Liver (tissue), 9 donors: Measurements from ENCODE around the gene CRACDL. TPM values are rescaled to one million over a fixed set of nuclear protein-coding genes. Genes with fewer than 3 reads are reported as not detected.

Source experiments
- DNase-seq: peaks from one replicate; pipeline ENCODE4 v3.0.0-alpha.2; 2017; ENCODE audit warnings: low spot score
- H3K27ac ChIP-seq, 2 donors: one replicate each; pipeline ENCODE4 v1.7.0; 2013; ENCODE audit warnings: inconsistent platforms in 2 of 2, low read length in 2 of 2, control low read depth in 1 of 2, low read depth in 1 of 2, mild to moderate bottlenecking in 1 of 2
- H3K27me3 ChIP-seq, 4 donors: one replicate each; pipeline versions ENCODE4 v1.6.1 to v1.7.0; 2013; ENCODE audit warnings: low read length in 3 of 4, inconsistent platforms in 1 of 4, mild to moderate bottlenecking in 1 of 4, moderate library complexity in 1 of 4; ENCODE audit not compliant: control insufficient read depth in 4 of 4, insufficient read depth in 4 of 4
- H3K36me3 ChIP-seq, 4 donors: one replicate each; pipeline versions ENCODE4 v1.6.1 to v1.7.0; 2013; ENCODE audit warnings: low read length in 3 of 4, mild to moderate bottlenecking in 3 of 4, low read depth in 1 of 4, moderate library complexity in 1 of 4; ENCODE audit not compliant: control insufficient read depth in 4 of 4, insufficient read depth in 3 of 4
- H3K4me1 ChIP-seq, 4 donors: one replicate each; pipeline versions ENCODE4 v1.6.1 to v1.7.0; 2013; ENCODE audit warnings: low read length in 3 of 4, mild to moderate bottlenecking in 3 of 4, moderate library complexity in 1 of 4; ENCODE audit not compliant: control insufficient read depth in 4 of 4, insufficient read depth in 4 of 4
- H3K4me3 ChIP-seq, 3 donors: one replicate each; pipeline versions ENCODE4 v1.6.1 to v1.7.0; 2013; ENCODE audit warnings: low read length in 3 of 3, control low read depth in 1 of 3, low read depth in 1 of 3, mild to moderate bottlenecking in 1 of 3
- H3K9ac ChIP-seq, 2 donors: one replicate each; pipeline ENCODE4 v1.7.0; 2013; ENCODE audit warnings: low read length in 2 of 2, mild to moderate bottlenecking in 2 of 2, moderate library complexity in 2 of 2, control low read depth in 1 of 2, low read depth in 1 of 2
- H3K9me3 ChIP-seq, 4 donors: one replicate each; pipeline versions ENCODE4 v1.6.1 to v1.7.0; 2013; ENCODE audit warnings: low read length in 3 of 4; ENCODE audit not compliant: control insufficient read depth in 4 of 4
- EGR1 ChIP-seq, 2 donors: IDR thresholded peaks; 2 replicates each; pipeline ENCODE4 v1.6.1; 2016 to 2018; ENCODE audit warnings: antibody characterized with exemption in 2 of 2, low read depth in 2 of 2
- FOXA1 ChIP-seq: IDR thresholded peaks from 2 replicates; pipeline ENCODE4 v1.6.1; 2016; ENCODE audit warnings: antibody characterized with exemption
- FOXA2 ChIP-seq: IDR thresholded peaks from 2 replicates; pipeline ENCODE4 v1.6.1; 2016; ENCODE audit warnings: antibody characterized with exemption
- GABPA ChIP-seq, 2 donors: IDR thresholded peaks in 1 of 2; conservative IDR thresholded peaks in 1 of 2; 2 replicates each; pipeline ENCODE4 v1.6.1; 2016; ENCODE audit warnings: antibody characterized with exemption in 2 of 2, mild to moderate bottlenecking in 1 of 2, moderate library complexity in 1 of 2
- HNF4A ChIP-seq, 2 donors: conservative IDR thresholded peaks; 2 replicates each; pipeline ENCODE4 v1.6.1; 2016; ENCODE audit warnings: antibody characterized with exemption in 2 of 2, mild to moderate bottlenecking in 2 of 2
- HNF4G ChIP-seq: IDR thresholded peaks from 2 replicates; pipeline ENCODE4 v1.6.1; 2016; ENCODE audit warnings: antibody characterized with exemption
- JUND ChIP-seq, 2 donors: IDR thresholded peaks; 2 replicates each; pipeline ENCODE4 v1.6.1; 2016; ENCODE audit warnings: antibody characterized with exemption in 2 of 2
- NR2F2 ChIP-seq: IDR thresholded peaks from 2 replicates; pipeline ENCODE4 v1.6.1; 2016; ENCODE audit warnings: antibody characterized with exemption
- RAD21 ChIP-seq, 2 donors: IDR thresholded peaks; 2 replicates each; pipeline ENCODE4 v1.6.1; 2016; ENCODE audit warnings: antibody characterized with exemption in 2 of 2, mild to moderate bottlenecking in 2 of 2
- RXRA ChIP-seq, 2 donors: IDR thresholded peaks; 2 replicates each; pipeline ENCODE4 v1.6.1; 2017 to 2018; ENCODE audit warnings: antibody characterized with exemption in 2 of 2, mild to moderate bottlenecking in 1 of 2
- SP1 ChIP-seq: IDR thresholded peaks from 2 replicates; pipeline ENCODE4 v1.6.1; 2018; ENCODE audit warnings: antibody characterized with exemption, mild to moderate bottlenecking
- TAF1 ChIP-seq: conservative IDR thresholded peaks from 2 replicates; pipeline ENCODE4 v1.6.1; 2016; ENCODE audit warnings: antibody characterized with exemption, mild to moderate bottlenecking
- YY1 ChIP-seq: IDR thresholded peaks from 2 replicates; pipeline ENCODE4 v1.6.1; 2016; ENCODE audit warnings: antibody characterized with exemption, mild to moderate bottlenecking
- ZBTB33 ChIP-seq: IDR thresholded peaks from 2 replicates; pipeline ENCODE4 v1.6.1; 2016; ENCODE audit warnings: antibody characterized with exemption
- WGBS: extraction: QIAGEN DNeasy Blood & Tissue Kit; methylation state at CpG from one replicate; pipeline ENCODE4 v1.1.7; 2013; 5-methylcytosine and 5-hydroxymethylcytosine counted together
- polyA plus RNA-seq, 2 donors: library from polyadenylated mRNA; stranded (reverse) in 1 of 2; unstranded in 1 of 2; fragments of 200-250 nt in 1 of 2; fragments of >200 nt in 1 of 2; fragmentation: Nextera tagmentation in 1 of 2; extraction: Ambion mirVana in 1 of 2; gene quantifications; one replicate each; pipeline versions ENCODE4 v1.2.1 to v1.2.3, GENCODE V29; 2013 to 2015
- total RNA-seq, 2 donors: library from RNA; depleted of rRNA; stranded (reverse); fragments of >200 nt; gene quantifications; one replicate each; pipeline ENCODE4 v1.2.3, GENCODE V29; 2014
- TF ChIP-seq, protein P1 (sequence below): IDR thresholded peaks from 2 replicates; pipeline ENCODE4 v1.6.1; 2016; ENCODE audit warnings: antibody characterized with exemption
- TF ChIP-seq, protein P2 (sequence below): IDR thresholded peaks from 2 replicates; pipeline ENCODE4 v1.6.1; 2016; ENCODE audit warnings: antibody characterized with exemption
- donor health status: healthy.
- donor health status: healthy.
- donor health status: healthy.
- donor health status: healthy.
- donor health status: healthy.

CRACDL gene
- total and polyA plus RNA-seq, 4 donors: 0.13 to 0.46 (median 0.29) TPM

GRCh38 chr2:98777076-98777475 lies 158.9 kb downstream of the CRACDL start:
- TF ChIP-seq HNF4A (conservative IDR thresholded peaks at IDR 0.05) (no peak), SP1 (no peak), GABPA (IDR thresholded peaks at IDR 0.05 in 1 of 2, conservative IDR thresholded peaks at IDR 0.05 in 1 of 2) (no peak), EGR1 (IDR thresholded peaks at IDR 0.05; ENCODE audit: low read depth in 2 of 2) (no peak), FOXA1 (no peak), TAF1 (no peak), HNF4G (no peak), FOXA2 (no peak), RXRA (IDR thresholded peaks at IDR 0.05) (no peak), ZBTB33 (no peak), NR2F2 (no peak)
- TF ChIP-seq, protein P1, sequence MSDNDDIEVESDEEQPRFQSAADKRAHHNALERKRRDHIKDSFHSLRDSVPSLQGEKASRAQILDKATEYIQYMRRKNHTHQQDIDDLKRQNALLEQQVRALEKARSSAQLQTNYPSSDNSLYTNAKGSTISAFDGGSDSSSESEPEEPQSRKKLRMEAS: no peak
- Histone ChIP-seq H3K4me3 (no peak overlapping the region), H3K9me3 (peaks cover 0 to 7% (median 2%) of the 10 kb centered on the region in 4 donors), H3K27ac (no peak overlapping the region), H3K36me3 (no peaks in the 10 kb centered on the region), H3K27me3 (no peaks in the 10 kb centered on the region), H3K4me1 (no peaks in the 10 kb centered on the region), H3K9ac (no peak overlapping the region)
- no peak for DNase-seq
- 88% methylated on average over 6 of the region's 6 CpGs for WGBS

DNA sequence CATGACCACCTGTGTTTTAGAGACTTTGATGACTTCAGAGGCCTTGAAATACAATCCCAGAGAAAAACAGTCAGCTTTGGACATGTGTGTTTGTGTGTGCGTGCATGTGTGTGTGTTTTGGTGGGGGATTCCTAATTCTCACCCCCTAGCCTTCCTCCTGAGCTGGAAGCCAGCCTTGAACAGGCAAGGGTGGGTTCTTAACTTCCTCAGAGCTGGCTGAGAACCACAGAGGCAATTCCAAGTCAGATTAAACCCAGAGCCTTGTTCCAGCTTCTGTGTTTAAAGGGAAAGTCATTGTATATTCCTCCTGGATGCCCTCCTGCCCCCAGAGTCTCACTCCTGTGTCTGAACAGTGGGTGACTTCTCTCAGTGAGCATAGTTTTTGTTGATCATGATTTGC lies 159.9 kb downstream of the CRACDL start:
- Histone ChIP-seq H3K4me1 (no peaks in the 10 kb centered on the region), H3K4me3 (no peak overlapping the region), H3K27me3 (no peaks in the 10 kb centered on the region), H3K9ac (no peak overlapping the region), H3K9me3 (peaks cover 0 to under 1% (median 0%) of the 10 kb centered on the region in 4 donors), H3K36me3 (no peaks in the 10 kb centered on the region), H3K27ac (no peak overlapping the region)
- WGBS: 88% methylated on average over 1 of the region's 1 CpG
- no peak for TF ChIP-seq FOXA2
- no peak for TF ChIP-seq HNF4A (conservative IDR thresholded peaks at IDR 0.05)
- no peak for TF ChIP-seq SP1
- no peak for TF ChIP-seq RAD21 (IDR thresholded peaks at IDR 0.05)
- TF ChIP-seq, protein P1: no peak
- no peak for DNase-seq

GRCh38 chr2:98775146-98775986 lies 160.7 kb downstream of the CRACDL start:
- H3K27ac ChIP-seq: no peak overlapping the region
- H3K27me3 ChIP-seq: no peaks in the 10 kb centered on the region
- no peaks in the 10 kb centered on the region for H3K9me3 ChIP-seq
- TF ChIP-seq EGR1 (IDR thresholded peaks at IDR 0.05; ENCODE audit: low read depth in 2 of 2): no peak
- TF ChIP-seq YY1: no peak
- no peak for TF ChIP-seq FOXA2
- TF ChIP-seq FOXA1: no peak
- TF ChIP-seq, protein P2, sequence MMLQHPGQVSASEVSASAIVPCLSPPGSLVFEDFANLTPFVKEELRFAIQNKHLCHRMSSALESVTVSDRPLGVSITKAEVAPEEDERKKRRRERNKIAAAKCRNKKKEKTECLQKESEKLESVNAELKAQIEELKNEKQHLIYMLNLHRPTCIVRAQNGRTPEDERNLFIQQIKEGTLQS: no peak
- no peak for TF ChIP-seq NR2F2
- TF ChIP-seq JUND (IDR thresholded peaks at IDR 0.05): no peak
- TF ChIP-seq TAF1: no peak
- TF ChIP-seq HNF4A (conservative IDR thresholded peaks at IDR 0.05): no peak
- TF ChIP-seq ZBTB33: no peak
- no peak overlapping the region for H3K4me3 ChIP-seq
- no peaks in the 10 kb centered on the region for H3K4me1 ChIP-seq
- no peaks in the 10 kb centered on the region for H3K36me3 ChIP-seq
- H3K9ac ChIP-seq: no peak overlapping the region
- WGBS: 92% methylated on average over 20 of the region's 20 CpGs
- DNase-seq: no peak
